Urothelium cell line (cell line): ENCODE measurements around the gene FOSL2.

ENCODE experiments used
- DNase-seq: peaks from one replicate; pipeline ENCODE4 v3.0.0; 2011; ENCODE audit warnings: low spot score, mixed read lengths
- FAIRE-seq: peaks from 2 replicates; lab custom pipeline; 2011; peaks lifted over from hg19 to GRCh38; lab: Jason Lieb, UNC

The FOSL2 gene

DNA sequence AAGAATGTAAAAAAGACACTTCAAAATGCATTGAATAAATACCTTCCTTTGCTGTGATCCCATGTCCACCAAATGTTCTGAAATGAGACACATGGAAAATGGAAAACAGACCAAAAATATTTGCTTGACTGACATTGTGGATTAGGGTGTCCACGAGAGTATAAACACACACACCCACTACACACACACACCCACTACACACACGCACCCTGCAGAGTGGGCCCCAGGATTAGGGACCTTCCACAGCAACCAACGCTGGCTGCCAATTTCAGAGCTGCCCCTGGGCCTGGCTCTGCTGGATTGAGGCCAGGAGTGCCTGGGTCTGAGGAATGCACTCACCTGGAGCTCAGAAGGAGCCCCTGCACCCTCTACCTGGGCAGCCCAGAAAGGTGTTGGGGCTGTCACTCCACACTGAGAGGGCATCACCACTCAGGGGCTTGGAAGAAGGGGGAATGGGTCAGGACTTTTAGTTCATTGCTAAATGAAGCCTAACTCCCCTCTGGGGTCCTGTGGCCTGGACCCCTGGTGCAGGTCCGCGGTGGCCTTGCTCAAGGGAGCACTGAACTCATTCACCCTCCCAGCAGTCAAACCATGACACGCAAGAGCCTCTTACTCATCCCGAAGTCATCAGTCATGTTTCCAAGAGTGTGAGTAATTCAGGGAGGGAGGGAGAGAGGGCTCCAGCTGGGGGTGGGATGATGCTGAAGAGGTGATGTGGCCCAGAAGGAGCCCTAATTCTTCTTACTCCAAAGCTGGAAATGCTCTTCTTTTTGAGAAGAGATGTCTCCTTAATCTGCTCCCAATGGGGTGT lies 53.0 kb downstream of the FOSL2 start:
- DNase-seq: peak; percentile 92
- no peak for FAIRE-seq

DNA sequence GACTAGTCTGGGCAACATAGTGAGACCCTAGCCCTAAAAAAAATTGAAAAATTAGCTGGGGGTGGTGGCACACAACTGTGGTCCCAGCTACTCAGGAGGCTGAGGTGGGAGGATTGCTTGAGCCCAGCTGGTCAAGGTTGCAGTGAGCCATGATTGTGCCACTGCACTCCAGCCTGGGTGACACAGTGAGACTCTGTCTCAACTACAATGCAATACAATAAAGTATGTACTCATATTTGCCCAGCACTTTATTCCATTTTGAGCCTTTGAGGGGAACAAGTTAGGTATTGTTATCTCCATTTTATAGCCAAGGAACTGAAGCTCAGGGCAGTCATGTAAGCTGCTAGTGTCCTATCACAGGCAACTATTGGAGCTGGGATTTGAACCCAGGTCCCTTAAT lies 53.9 kb downstream of the FOSL2 start:
- DNase-seq (no peak), FAIRE-seq (no peak)

GRCh38 chr2:28447086-28447485 lies 54.4 kb downstream of the FOSL2 start:
- FAIRE-seq: no peak
- no peak for DNase-seq

- DNase-seq (no peak), FAIRE-seq (no peak)
These were observed 55.5 kb downstream of the FOSL2 start for GRCh38 chr2:28447943-28448792.

DNA sequence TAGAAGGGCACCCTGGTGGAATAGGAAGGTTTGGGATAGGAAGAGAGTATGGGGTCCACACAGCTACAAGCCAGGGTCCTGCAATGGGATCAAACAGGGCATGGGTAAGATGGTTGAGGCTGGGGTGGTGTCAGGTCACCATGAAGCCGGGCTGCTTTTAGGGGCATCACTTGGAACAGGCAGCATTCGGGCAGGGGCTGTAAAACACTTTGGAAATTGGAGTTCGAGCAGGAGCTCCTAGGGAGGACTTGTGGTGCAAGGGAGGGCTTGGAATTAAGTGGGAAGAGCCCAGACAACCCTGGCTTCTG lies 56.1 kb downstream of the FOSL2 start:
- DNase-seq (no peak), FAIRE-seq (no peak)

- FAIRE-seq (no peak), DNase-seq (no peak)
These were observed 56.4 kb downstream of the FOSL2 start for GRCh38 chr2:28449126-28449487.

GRCh38 chr2:28449488-28450395 lies 57.1 kb downstream of the FOSL2 start:
- peak; percentile 83 for FAIRE-seq
- DNase-seq: peak; percentile 67

- DNase-seq (no peak), FAIRE-seq (no peak)
These were observed 58.4 kb downstream of the FOSL2 start for GRCh38 chr2:28450901-28451565.

DNA sequence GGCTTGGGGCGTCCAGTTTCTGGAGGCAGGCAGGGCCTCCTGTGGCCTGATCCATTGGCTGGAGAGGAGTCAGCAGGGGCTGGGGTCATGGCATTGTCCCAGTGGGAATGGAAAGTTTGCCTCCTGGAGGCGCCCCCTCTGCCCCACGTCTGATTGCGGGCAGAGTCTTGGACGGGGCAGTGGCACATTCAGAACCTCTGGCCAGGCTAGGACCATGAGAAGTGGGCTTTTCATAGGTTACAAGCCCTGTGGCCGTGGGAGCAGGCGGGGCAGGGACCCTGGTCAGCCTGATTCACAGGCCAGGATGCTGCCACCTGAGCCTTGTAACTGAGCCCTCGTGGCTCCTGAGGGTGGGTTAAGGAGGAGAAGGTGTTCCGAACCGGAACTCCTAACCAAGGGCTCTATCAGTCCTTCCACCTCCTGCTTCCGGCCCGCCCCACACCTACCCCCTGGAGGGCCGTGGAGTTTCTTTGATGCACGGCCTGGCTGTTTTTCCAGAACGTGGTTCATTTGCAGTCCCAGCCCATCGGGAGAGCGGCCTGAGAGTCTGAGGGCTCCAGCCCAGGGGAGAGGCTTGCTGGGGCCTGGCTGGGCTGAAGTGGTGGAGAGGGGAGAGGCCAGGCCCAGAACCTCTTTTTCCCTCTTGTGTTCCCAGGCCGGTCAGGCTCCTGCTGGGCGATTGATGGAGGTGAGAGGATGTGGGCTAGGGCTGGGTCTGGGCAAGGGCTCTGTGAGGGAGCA lies 59.3 kb downstream of the FOSL2 start:
- FAIRE-seq (no peak), DNase-seq (no peak)

GRCh38 chr2:28452534-28453081 lies 60.0 kb downstream of the FOSL2 start:
- peak; percentile 84 for DNase-seq
- FAIRE-seq: peak; percentile 89

DNA sequence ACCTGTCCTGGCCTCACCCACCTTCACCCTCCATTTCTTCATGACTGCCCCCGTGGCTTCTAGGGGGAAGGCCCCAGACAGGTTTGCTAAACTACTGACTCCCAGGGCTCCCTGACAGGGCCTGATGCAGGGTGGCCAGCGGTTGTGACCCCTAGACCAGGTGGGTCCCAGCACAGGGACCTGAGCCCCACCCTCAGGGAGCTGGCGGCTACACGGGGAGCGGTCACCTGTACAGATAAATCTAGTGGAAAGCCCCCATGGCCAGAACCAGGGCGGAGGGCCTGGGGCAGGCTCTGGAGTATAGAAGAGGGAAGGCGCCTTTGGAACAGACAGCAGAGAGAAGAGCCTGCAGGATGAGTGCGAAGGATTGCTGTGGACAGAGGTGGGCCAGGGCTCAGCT lies 60.7 kb downstream of the FOSL2 start:
- DNase-seq (no peak), FAIRE-seq (no peak)

DNA sequence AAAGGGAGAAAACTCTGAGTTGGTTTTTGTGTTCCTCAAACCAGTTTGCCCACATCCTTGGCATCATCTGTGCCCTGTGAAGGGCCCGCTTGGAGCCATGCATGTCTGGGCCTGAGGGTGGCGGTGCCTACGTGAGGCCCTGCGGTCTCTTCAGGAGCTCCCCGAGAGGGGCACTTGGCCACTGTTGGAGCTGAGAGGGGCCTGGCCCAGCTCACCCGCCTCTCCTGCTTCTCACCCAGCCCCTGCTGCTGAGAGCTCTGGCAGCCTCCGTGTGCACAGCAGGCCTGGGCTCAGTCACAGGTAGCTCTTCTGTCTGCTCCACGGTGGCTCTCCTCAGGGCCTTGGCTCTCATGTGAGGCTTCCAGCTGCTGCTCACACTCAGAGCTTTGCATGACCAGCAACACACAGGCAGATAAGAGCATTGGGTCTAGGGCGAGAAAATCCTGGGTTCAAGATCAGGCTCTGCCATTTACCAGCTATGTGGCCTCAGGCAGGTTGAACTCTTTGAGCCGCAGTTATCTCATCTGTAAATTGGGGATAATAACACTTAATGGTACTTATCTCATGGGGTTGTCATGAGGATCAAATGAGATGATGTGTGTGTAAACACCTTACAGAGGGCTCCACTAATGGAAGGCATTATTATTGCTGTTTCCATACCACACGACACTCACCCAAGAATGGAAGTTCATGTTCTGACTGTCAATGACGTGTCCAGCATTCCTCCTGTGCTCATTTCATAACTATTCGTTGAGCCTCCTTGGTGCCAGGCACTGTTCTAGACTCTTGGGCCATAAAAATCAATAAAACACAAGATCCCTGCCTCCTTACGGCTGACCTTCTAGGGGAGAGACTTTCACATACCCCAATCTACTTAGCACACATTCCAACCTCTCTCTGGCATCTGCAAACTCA lies 61.6 kb downstream of the FOSL2 start:
- FAIRE-seq: peak; percentile 66
- DNase-seq: no peak

GRCh38 chr2:28457237-28457636 lies 64.6 kb downstream of the FOSL2 start:
- DNase-seq: no peak

GRCh38 chr2:28461056-28461455 lies 68.4 kb downstream of the FOSL2 start:
- DNase-seq: no peak

More at GRCh38 chr2:28457237-28457636, 64.6 kb downstream of the FOSL2 start:
- FAIRE-seq: no peak

DNA sequence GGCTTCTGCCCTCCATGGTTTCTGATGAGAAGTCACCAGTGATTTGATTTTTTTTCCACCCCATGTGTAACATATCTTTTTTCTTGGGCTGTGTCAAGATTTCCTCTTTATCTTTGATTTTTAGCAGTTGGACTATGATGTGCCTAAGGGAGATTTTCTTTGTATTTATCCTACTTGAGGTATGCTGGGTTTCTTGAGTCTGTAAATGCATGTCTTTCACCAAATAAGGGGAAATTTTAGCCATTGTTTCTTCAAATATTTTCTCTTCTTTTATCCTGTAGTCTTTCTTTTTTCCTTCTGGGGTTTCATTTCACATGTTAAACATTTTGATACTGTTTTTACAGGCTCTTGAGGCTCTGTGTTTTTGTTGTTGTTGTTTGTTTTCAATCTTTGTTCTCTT lies 69.5 kb downstream of the FOSL2 start:
- FAIRE-seq (no peak), DNase-seq (no peak)

More at GRCh38 chr2:28461056-28461455, 68.4 kb downstream of the FOSL2 start:
- no peak for FAIRE-seq

DNA sequence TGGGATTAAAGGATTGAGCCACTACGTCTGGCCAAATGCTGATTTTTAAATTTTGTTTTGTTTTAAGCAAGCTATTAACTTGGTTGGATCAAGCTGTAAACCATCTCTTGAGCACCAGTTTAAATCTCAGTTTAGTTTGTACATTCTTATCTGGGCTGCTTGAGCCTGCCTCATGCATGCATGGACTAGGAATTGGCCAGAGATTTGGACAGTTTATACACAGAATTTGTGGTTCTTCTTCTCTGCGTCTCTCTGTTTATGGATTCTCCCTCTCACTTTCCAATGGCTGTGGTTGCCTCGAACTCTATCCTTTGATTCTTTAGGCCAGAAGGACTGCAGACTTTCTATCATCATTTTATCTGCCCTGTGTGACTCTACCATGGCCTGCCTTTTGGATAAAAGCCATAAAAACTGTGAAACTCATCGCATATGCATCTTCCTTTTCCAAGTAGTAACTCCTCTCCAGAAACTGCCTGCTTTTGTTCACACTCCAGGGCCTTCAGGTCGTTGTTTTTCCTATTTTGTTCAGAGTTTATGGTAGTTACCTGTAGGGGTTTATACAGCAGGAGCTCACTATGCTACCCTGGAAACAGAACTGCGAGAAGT lies 70.7 kb downstream of the FOSL2 start:
- DNase-seq (no peak), FAIRE-seq (no peak)

- FAIRE-seq: no peak
- no peak for DNase-seq
These were observed 71.2 kb downstream of the FOSL2 start for GRCh38 chr2:28463893-28464292.
